SK-N-SH (cell line): ENCODE data around the gene DRC3. TPM values are rescaled to one million over a fixed set of nuclear protein-coding genes. Genes with fewer than 3 reads are reported as not detected.

Source experiments
- CTCF ChIA-PET: fragments of 300-600, 350-600 bp; formaldehyde crosslinking; extraction: SDS; loops from one replicate; lab custom pipeline; 2021; lab: Yijun Ruan, JAX
- POLR2A ChIA-PET: fragments of 350-600 bp; sonication (Branson Sonifier 250); formaldehyde crosslinking; extraction: SDS; loops from one replicate; lab custom pipeline; 2020; ENCODE audit warnings: antibody characterized with exemption, inconsistent platforms; lab: Yijun Ruan, JAX
- DNase-seq: peaks from one replicate; pipeline ENCODE4 v3.0.0; 2012
- H2AFZ ChIP-seq: fragments of 200-600 bp; sonication (generic); 2 replicates; pipeline ENCODE4 v1.8.1; 2016; ENCODE audit warnings: antibody characterized with exemption, mild to moderate bottlenecking, low read depth
- H3F3A ChIP-seq: fragments of 200-600 bp; sonication (generic); replicated peaks from 2 replicates; pipeline ENCODE3; 2016; ENCODE audit warnings: antibody characterized with exemption, mild to moderate bottlenecking; ENCODE audit not compliant: insufficient read depth
- H3K27ac ChIP-seq, 2 experiments: fragments of 200-500 bp in 1 of 2; fragments of 200-600 bp in 1 of 2; sonication (Bioruptor generic) in 1 of 2; sonication (generic), shearing (Covaris generic) in 1 of 2; 2 replicates each; pipeline versions ENCODE4 v1.5.1 to v1.6.1; 2014 to 2016; ENCODE audit warnings: low read depth in 2 of 2, inconsistent platforms in 1 of 2, low read length in 1 of 2, mild to moderate bottlenecking in 1 of 2, mixed read lengths in 1 of 2
- H3K27me3 ChIP-seq: fragments of 200-600 bp; sonication (generic), shearing (Covaris generic); 2 replicates; pipeline ENCODE4 v1.6.1; 2016; ENCODE audit warnings: mixed run types; ENCODE audit not compliant: insufficient read depth
- H3K36me3 ChIP-seq, 2 experiments: fragments of 200-500 bp in 1 of 2; fragments of 200-600 bp in 1 of 2; sonication (Bioruptor generic) in 1 of 2; sonication (generic) in 1 of 2; replicated peaks in 1 of 2; 2 replicates each; pipeline versions ENCODE3 to v1.5.1; 2014 to 2016; ENCODE audit warnings: low read length in 1 of 2, mild to moderate bottlenecking in 1 of 2; ENCODE audit not compliant: insufficient read depth in 2 of 2, control insufficient read depth in 1 of 2
- H3K4me1 ChIP-seq, 2 experiments: fragments of 200-500 bp in 1 of 2; fragments of 200-600 bp in 1 of 2; sonication (Bioruptor generic) in 1 of 2; sonication (generic), shearing (Covaris generic) in 1 of 2; 2 replicates each; pipeline versions ENCODE4 v1.5.1 to v1.6.1; 2014 to 2016; ENCODE audit warnings: low read depth in 1 of 2, low read length in 1 of 2, mixed run types in 1 of 2; ENCODE audit not compliant: insufficient read depth in 2 of 2, control insufficient read depth in 1 of 2
- H3K4me2 ChIP-seq: fragments of 200-600 bp; sonication (generic), shearing (Covaris generic); 2 replicates; pipeline ENCODE4 v1.6.1; 2017; ENCODE audit warnings: mixed run types
- H3K4me3 ChIP-seq, 2 experiments: fragments of 200-500 bp in 1 of 2; fragments of 200-600 bp in 1 of 2; sonication (Bioruptor generic) in 1 of 2; sonication (generic), shearing (Covaris generic) in 1 of 2; 2 replicates each; pipeline versions ENCODE4 v1.5.1 to v1.8.1; 2014 to 2016; ENCODE audit warnings: low read depth in 2 of 2, inconsistent platforms in 1 of 2, low read length in 1 of 2, mild to moderate bottlenecking in 1 of 2, mixed read lengths in 1 of 2, moderate library complexity in 1 of 2
- H3K79me2 ChIP-seq: fragments of 200-600 bp; sonication (generic); 2 replicates; pipeline ENCODE4 v1.8.1; 2017; ENCODE audit warnings: mild to moderate bottlenecking; ENCODE audit not compliant: insufficient read depth
- H3K9ac ChIP-seq: fragments of 200-600 bp; sonication (generic); 2 replicates; pipeline ENCODE4 v1.6.1; 2017; ENCODE audit warnings: mixed run types
- H3K9me2 ChIP-seq: fragments of 200-600 bp; sonication (generic); 2 replicates; pipeline ENCODE4 v1.6.1; 2017; ENCODE audit warnings: mixed run types
- H3K9me3 ChIP-seq: fragments of 200-600 bp; sonication (generic); 2 replicates; pipeline ENCODE4 v1.6.1; 2017; ENCODE audit warnings: mixed run types, mild to moderate bottlenecking, moderate library complexity
- H4K20me1 ChIP-seq: fragments of 200-600 bp; sonication (generic); 2 replicates; pipeline ENCODE4 v1.6.1; 2017; ENCODE audit warnings: mild to moderate bottlenecking, mixed run types; ENCODE audit not compliant: insufficient read depth
- CHD2 ChIP-seq: fragments of 150-350 bp; IDR thresholded peaks from 2 replicates; pipeline ENCODE4 v1.6.1; 2018; ENCODE audit warnings: low read length; ENCODE audit not compliant: partially characterized antibody
- ELF1 ChIP-seq: IDR thresholded peaks from 2 replicates; pipeline ENCODE4 v1.4.0; 2012
- EZH2phosphoT487 ChIP-seq: fragments of 200-600 bp; sonication (generic); IDR thresholded peaks from 2 replicates; pipeline ENCODE4 v1.6.1; 2017; ENCODE audit warnings: low read depth, mixed run types, mild to moderate bottlenecking, antibody characterized with exemption, moderate library complexity, borderline replicate concordance
- GABPA ChIP-seq: IDR thresholded peaks from 2 replicates; pipeline ENCODE4 v1.4.0; 2012; ENCODE audit warnings: low read depth, mild to moderate bottlenecking
- NFIC ChIP-seq: IDR thresholded peaks from 2 replicates; pipeline ENCODE4 v1.4.0; 2012; ENCODE audit warnings: borderline replicate concordance
- NRF1 ChIP-seq: IDR thresholded peaks from 2 replicates; pipeline ENCODE4 v1.6.1; 2012; ENCODE audit warnings: low read depth, mild to moderate bottlenecking, low read length
- RAD21 ChIP-seq: IDR thresholded peaks from 2 replicates; pipeline ENCODE4 v1.6.1; 2012; ENCODE audit warnings: mild to moderate bottlenecking, low read length
- RCOR1 ChIP-seq: fragments of 150-350 bp; IDR thresholded peaks from 2 replicates; pipeline ENCODE4 v1.6.1; 2017; ENCODE audit warnings: antibody characterized with exemption, low read length
- SIN3A ChIP-seq: IDR thresholded peaks from 2 replicates; pipeline ENCODE4 v1.6.1; 2012; ENCODE audit warnings: low read depth, mild to moderate bottlenecking, low read length, moderate library complexity, borderline replicate concordance
- SMC3 ChIP-seq: IDR thresholded peaks from 2 replicates; pipeline ENCODE4 v1.6.1; 2012; ENCODE audit warnings: low read depth, low read length, improper control_type of control experiment
- TAF1 ChIP-seq: IDR thresholded peaks from 2 replicates; pipeline ENCODE4 v1.6.1; 2012; ENCODE audit warnings: low read depth, mild to moderate bottlenecking, low read length, moderate library complexity, borderline replicate concordance
- TCF12 ChIP-seq: IDR thresholded peaks from 2 replicates; pipeline ENCODE4 v1.4.0; 2012
- TEAD4 ChIP-seq: IDR thresholded peaks from 2 replicates; pipeline ENCODE4 v1.4.0; 2012; ENCODE audit warnings: mild to moderate bottlenecking, borderline replicate concordance; ENCODE audit not compliant: insufficient read depth
- WGBS: methylation state at CpG from one replicate; pipeline ENCODE4 v1.1.6; 2017; ENCODE audit warnings: low lambda C conversion rate; 5-methylcytosine and 5-hydroxymethylcytosine counted together
- polyA plus RNA-seq, 3 experiments: library from polyadenylated mRNA; depleted of rRNA; stranded (reverse); fragments of >200 nt; gene quantifications; 2 replicates each; pipeline ENCODE4 v1.2.3, GENCODE V29; 2012
- TF ChIP-seq, protein P1 (sequence below): IDR thresholded peaks from 2 replicates; pipeline ENCODE4 v1.4.0; 2012; ENCODE audit warnings: low read depth, borderline replicate concordance
- TF ChIP-seq, protein P2 (sequence below): fragments of 200-600 bp; sonication (generic); IDR thresholded peaks from 2 replicates; pipeline ENCODE4 v1.6.1; 2017; ENCODE audit warnings: antibody characterized with exemption, mild to moderate bottlenecking, moderate library complexity

The DRC3 gene
- polyA plus RNA-seq, 1 of the 3 experiments (the other 2 are of a cell fraction): 3.6 TPM

DNA sequence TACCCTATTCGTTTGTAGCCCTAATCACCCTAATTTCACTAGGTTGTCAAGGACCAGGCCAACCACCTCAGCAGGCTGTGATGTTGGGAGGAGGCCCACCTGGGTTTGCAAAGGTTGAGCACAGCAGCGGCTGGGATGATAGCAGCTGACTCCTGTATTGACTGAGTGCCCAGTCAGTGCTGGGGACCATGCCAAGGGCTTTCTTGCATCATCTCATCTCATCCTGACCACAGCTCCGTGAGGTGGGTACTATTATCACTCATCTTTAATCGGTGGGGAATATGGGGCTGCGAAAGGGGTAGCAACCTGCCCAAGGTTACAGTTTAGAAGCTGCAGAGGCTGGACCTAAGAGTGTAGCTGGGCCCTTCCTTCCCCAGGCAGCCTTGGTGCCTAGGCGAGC lies 54.6 kb downstream of the DRC3 start:
- POLR2A ChIA-PET: no interaction called here
- Histone ChIP-seq H3K36me3 (peaks cover 0 to 2% of the 10 kb centered on the region in 2 experiments), H3K4me3 (no peak overlapping the region)
- no peak for TF ChIP-seq SMC3
- no peak for TF ChIP-seq GABPA
- no peak for TF ChIP-seq EZH2phosphoT487
- no peak for TF ChIP-seq CHD2
- TF ChIP-seq NFIC: no peak
- no peak for TF ChIP-seq TEAD4
- no peak for TF ChIP-seq SIN3A
- TF ChIP-seq TAF1: no peak
- TF ChIP-seq, all 33 proteins: peak for 0
- no peak for DNase-seq
- Histone ChIP-seq H3K79me2 (peaks cover 7% of the 10 kb centered on the region; the same call in 1 of the 2 replicates), H3F3A (peaks cover 4% of the 10 kb centered on the region), H3K9me3 (no peaks in the 10 kb centered on the region), H3K9ac (no peak overlapping the region), H3K27ac (peak overlapping the region in 1 of 2 experiments; percentile 71; a peak in 2 of 4 replicates), H3K9me2 (no peaks in the 10 kb centered on the region), H3K4me2 (no peak overlapping the region), H4K20me1 (no peaks in the 10 kb centered on the region), H2AFZ (no peak overlapping the region), H3K27me3 (no peaks in the 10 kb centered on the region), H3K4me1 (peaks cover 9 to 41% of the 10 kb centered on the region in 2 experiments; a peak in 3 of 4 replicates)
- CTCF ChIA-PET: interaction anchor here (1.7 to 7.3 kb wide), 3 partner anchors 18 to 42 kb away, joined by 3 to 40 read pairs (median 20); no protein-coding TSS in a partner anchor
- 86% methylated on average over 5 of the region's 6 CpGs for WGBS

DNA sequence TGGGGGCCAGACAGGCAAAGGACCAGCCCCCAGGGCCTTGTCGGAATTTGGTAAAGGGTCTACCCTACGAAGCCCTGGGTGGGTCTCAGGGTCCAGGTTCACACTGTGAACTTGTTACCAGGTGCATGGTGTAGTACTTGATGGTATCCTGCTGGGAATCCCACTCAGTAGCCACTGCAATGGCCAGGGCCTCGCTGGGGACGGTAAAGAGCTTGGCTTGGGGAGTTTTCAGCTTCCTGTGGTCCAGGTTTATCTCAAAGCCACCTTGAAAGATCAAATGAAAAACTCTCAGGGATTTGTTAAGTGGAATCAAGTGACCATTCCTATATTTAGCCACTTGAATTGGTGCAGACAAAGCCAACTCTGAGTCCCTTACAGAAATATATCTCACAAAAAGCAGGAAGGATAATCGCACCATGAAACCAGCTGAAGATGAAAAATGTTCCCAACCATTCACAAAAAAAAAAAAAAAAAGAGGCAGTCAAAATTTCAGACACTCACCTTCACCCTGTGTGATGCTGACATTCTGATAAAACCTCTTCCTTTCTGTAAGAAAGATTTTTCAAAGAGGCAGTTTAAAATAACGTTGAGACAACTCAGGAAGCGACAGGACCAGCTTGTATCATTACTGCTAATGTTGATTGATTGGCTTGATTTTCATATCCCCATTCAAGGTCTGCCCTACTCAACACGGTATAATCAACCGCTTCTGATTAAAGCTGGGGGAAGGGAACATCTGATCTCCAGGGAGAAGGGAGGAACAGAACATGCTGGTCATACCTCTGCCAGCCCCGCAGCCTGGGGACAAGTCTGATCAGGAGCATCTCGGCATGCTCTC lies 55.7 kb downstream of the DRC3 start:
- 75% methylated on average over 11 of the region's 11 CpGs for WGBS
- Histone ChIP-seq H3K9me2 (no peaks in the 10 kb centered on the region), H4K20me1 (no peaks in the 10 kb centered on the region), H3K36me3 (peaks cover 0 to 2% of the 10 kb centered on the region in 2 experiments), H3K9me3 (no peaks in the 10 kb centered on the region), H3K9ac (no peak overlapping the region), H3K79me2 (peaks cover 15% of the 10 kb centered on the region; the same call in 1 of the 2 replicates), H3K27me3 (no peaks in the 10 kb centered on the region), H3F3A (peaks cover 4% of the 10 kb centered on the region), H2AFZ (no peak overlapping the region), H3K4me3 (no peak overlapping the region), H3K4me1 (peaks cover 9 to 41% of the 10 kb centered on the region in 2 experiments; a peak in 3 of 4 replicates), H3K27ac (peak overlapping the region in 1 of 2 experiments; percentile 71; a peak in 2 of 4 replicates), H3K4me2 (no peak overlapping the region)
- CTCF ChIA-PET: interaction anchor here (0.8 to 7.3 kb wide), 9 partner anchors 11 to 216 kb away, joined by 3 to 40 read pairs (median 4); partner anchors contain the start of genes DRC3 and TOM1L2
- TF ChIP-seq SIN3A: no peak
- no peak for TF ChIP-seq SMC3
- TF ChIP-seq ELF1: no peak
- TF ChIP-seq RAD21: no peak
- TF ChIP-seq TCF12: no peak
- TF ChIP-seq RCOR1: no peak
- TF ChIP-seq, protein P1, sequence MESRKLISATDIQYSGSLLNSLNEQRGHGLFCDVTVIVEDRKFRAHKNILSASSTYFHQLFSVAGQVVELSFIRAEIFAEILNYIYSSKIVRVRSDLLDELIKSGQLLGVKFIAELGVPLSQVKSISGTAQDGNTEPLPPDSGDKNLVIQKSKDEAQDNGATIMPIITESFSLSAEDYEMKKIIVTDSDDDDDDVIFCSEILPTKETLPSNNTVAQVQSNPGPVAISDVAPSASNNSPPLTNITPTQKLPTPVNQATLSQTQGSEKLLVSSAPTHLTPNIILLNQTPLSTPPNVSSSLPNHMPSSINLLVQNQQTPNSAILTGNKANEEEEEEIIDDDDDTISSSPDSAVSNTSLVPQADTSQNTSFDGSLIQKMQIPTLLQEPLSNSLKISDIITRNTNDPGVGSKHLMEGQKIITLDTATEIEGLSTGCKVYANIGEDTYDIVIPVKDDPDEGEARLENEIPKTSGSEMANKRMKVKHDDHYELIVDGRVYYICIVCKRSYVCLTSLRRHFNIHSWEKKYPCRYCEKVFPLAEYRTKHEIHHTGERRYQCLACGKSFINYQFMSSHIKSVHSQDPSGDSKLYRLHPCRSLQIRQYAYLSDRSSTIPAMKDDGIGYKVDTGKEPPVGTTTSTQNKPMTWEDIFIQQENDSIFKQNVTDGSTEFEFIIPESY: no peak
- TF ChIP-seq, protein P2, sequence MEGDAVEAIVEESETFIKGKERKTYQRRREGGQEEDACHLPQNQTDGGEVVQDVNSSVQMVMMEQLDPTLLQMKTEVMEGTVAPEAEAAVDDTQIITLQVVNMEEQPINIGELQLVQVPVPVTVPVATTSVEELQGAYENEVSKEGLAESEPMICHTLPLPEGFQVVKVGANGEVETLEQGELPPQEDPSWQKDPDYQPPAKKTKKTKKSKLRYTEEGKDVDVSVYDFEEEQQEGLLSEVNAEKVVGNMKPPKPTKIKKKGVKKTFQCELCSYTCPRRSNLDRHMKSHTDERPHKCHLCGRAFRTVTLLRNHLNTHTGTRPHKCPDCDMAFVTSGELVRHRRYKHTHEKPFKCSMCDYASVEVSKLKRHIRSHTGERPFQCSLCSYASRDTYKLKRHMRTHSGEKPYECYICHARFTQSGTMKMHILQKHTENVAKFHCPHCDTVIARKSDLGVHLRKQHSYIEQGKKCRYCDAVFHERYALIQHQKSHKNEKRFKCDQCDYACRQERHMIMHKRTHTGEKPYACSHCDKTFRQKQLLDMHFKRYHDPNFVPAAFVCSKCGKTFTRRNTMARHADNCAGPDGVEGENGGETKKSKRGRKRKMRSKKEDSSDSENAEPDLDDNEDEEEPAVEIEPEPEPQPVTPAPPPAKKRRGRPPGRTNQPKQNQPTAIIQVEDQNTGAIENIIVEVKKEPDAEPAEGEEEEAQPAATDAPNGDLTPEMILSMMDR: no peak
- no peak for TF ChIP-seq NRF1
- TF ChIP-seq TAF1: no peak
- POLR2A ChIA-PET: no interaction called here
- DNase-seq: peak; percentile 50
